Right atrium auricular region (tissue), 2 donors: ENCODE measurements around the gene ATP11A. TPM values are rescaled to one million over a fixed set of nuclear protein-coding genes. Genes with fewer than 3 reads are reported as not detected.
"Not testable (repeated sequence)": the region's sequence is repeated elsewhere in the genome, so short reads cannot be mapped to it uniquely, and the experiment has no call there.

Experiments used
- DNase-seq: peaks from one replicate; pipeline ENCODE4 v3.0.0-alpha.2; 2019; ENCODE audit warnings: low spot score
- H3K27ac ChIP-seq, 2 donors: fragments of 200-600 bp; sonication (generic); 1 replicate in 1 of 2; 2 replicates in 1 of 2; pipeline ENCODE4 v1.5.1; 2016 to 2019
- H3K27me3 ChIP-seq, 2 donors: fragments of 200-600 bp; sonication (generic); one replicate each; pipeline versions ENCODE4 v1.5.1 to v1.6.0; 2017 to 2019
- H3K36me3 ChIP-seq: fragments of 200-600 bp; sonication (generic); one replicate; pipeline ENCODE4 v1.5.1; 2016
- H3K4me1 ChIP-seq, 2 donors: fragments of 200-600 bp; sonication (generic); one replicate each; pipeline versions ENCODE4 v1.5.1 to v1.6.0; 2017 to 2019
- H3K4me3 ChIP-seq, 2 donors: fragments of 200-600 bp; sonication (generic); 1 replicate in 1 of 2; 2 replicates in 1 of 2; pipeline ENCODE4 v1.5.1; 2017 to 2019; ENCODE audit warnings: mild to moderate bottlenecking in 1 of 2, moderate library complexity in 1 of 2
- H3K9me3 ChIP-seq, 2 donors: fragments of 200-600 bp; sonication (generic); one replicate each; pipeline ENCODE4 v1.5.1; 2019
- CTCF ChIP-seq, 2 donors: fragments of 200-600 bp; sonication (generic); IDR thresholded peaks; one replicate each; pipeline ENCODE4 v1.5.1; 2019; ENCODE audit warnings: antibody characterized with exemption in 2 of 2
- total RNA-seq, 2 donors: library from RNA; depleted of rRNA; stranded (reverse); fragments of >200 nt; gene quantifications; one replicate each; pipeline ENCODE4 v1.1.0, GENCODE V29; 2016

The ATP11A gene
- total RNA-seq, 2 donors from 2014 or later: 31.8 to 48.6 TPM

DNA sequence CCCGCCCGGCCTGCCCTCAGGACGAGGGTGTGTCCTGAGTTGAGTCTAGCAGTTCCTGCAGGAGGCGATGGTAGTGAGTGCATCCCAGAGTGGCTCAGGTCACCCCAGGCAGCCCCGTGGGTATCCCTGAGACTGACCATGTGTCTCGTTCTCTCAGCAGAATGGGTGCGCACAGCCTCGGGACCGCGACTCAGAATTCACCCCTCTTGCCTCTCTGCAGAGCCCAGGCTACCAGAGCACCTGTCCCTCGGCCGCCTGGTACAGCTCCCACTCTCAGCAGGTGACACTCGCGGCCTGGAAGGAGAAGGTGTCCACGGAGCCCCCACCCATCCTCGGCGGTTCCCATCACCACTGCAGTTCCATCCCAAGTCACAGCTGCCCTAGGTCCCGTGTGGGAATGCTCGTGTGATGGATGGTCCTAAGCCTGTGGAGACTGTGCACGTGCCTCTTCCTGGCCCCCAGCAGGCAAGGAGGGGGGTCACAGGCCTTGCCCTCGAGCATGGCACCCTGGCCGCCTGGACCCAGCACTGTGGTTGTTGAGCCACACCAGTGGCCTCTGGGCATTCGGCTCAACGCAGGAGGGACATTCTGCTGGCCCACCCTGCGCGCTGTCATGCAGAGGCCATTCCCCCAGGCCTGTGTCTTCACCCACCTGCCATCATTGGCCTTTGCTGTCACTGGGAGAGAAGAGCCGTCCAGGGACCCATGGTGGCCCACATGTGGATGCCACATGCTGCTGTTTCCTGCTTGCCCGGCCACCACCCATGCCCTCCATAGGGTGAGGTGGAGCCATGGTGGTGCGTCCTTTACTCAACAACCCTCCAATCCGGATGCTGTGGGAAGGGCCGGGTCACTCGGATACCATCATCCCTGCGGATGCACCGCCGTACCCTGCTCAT lies 192.1 kb downstream of the ATP11A start:
- H3K27me3 ChIP-seq: no peaks in the 10 kb centered on the region
- H3K36me3 ChIP-seq: peaks cover 54% of the 10 kb centered on the region
- no peaks in the 10 kb centered on the region for H3K9me3 ChIP-seq
- TF ChIP-seq CTCF (IDR thresholded peaks at IDR 0.05): no peak
- H3K27ac ChIP-seq: no peak overlapping the region
- H3K4me1 ChIP-seq: peaks cover 0 to 18% of the 10 kb centered on the region in 2 donors
- H3K4me3 ChIP-seq: no peak overlapping the region
- DNase-seq: no peak

- DNase-seq: no peak
- no peaks in the 10 kb centered on the region for H3K9me3 ChIP-seq
- TF ChIP-seq CTCF (IDR thresholded peaks at IDR 0.05): no peak
- H3K4me1 ChIP-seq: peaks cover 0 to 18% of the 10 kb centered on the region in 2 donors
- no peak overlapping the region for H3K4me3 ChIP-seq
- peaks cover 50% of the 10 kb centered on the region for H3K36me3 ChIP-seq
- no peaks in the 10 kb centered on the region for H3K27me3 ChIP-seq
- H3K27ac ChIP-seq: no peak overlapping the region
Observed at GRCh38 chr13:112882555-112883024, 192.8 kb downstream of the ATP11A start.

DNA sequence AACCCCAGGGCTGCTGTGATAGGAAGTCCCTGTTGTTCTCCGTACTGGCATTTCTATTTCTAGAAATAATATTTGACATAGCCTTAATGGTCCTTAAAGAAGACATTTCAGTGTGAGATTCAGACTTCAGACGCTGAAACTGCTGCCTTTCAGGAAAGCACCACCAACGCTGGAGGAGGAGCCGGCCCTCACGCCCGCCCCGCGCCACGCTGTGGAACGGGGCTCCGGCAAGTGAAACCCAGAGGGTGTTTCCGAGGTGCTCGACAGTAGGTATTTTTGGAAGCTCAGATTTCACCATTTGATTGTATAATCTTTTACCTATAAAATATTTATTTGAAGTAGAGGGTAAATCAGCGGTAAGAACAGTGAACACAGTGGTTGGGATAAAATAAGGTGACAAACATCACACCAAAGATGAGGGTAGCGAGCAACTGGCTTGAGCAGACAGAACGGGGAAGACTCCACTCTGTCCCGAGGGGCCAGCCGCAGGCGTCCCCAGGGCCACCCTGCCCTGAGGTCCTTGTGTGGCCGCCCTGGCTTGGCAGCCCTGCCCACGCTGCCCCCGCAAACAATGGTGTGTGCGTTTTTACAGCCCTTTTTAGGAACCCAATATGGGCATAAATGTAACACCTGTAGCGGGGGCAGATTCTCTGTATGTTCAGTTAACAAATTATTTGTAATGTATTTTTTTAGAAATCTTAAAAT lies 193.6 kb downstream of the ATP11A start:
- Histone ChIP-seq H3K4me3 (no peak overlapping the region), H3K27ac (no peak overlapping the region), H3K27me3 (no peaks in the 10 kb centered on the region), H3K4me1 (peaks cover 0 to 18% of the 10 kb centered on the region in 2 donors), H3K9me3 (no peaks in the 10 kb centered on the region), H3K36me3 (peaks cover 42% of the 10 kb centered on the region)
- no peak for DNase-seq
- TF ChIP-seq CTCF (IDR thresholded peaks at IDR 0.05): no peak

GRCh38 chr13:112884700-112885099 lies 194.9 kb downstream of the ATP11A start:
- not testable (repeated sequence) for H3K27ac ChIP-seq, H3K27me3 ChIP-seq, DNase-seq, H3K9me3 ChIP-seq, H3K4me3 ChIP-seq
- Histone ChIP-seq H3K4me1 (peaks cover 0 to 16% of the 10 kb centered on the region in 2 donors), H3K36me3 (peaks cover 35% of the 10 kb centered on the region)

GRCh38 chr13:112885242-112885781 lies 195.5 kb downstream of the ATP11A start:
- Histone ChIP-seq H3K4me1 (peaks cover 0 to 11% of the 10 kb centered on the region in 2 donors), H3K4me3 (no peak overlapping the region), H3K36me3 (peaks cover 31% of the 10 kb centered on the region), H3K27me3 (no peaks in the 10 kb centered on the region), H3K27ac (no peak overlapping the region), H3K9me3 (no peaks in the 10 kb centered on the region)
- no peak for DNase-seq
- TF ChIP-seq CTCF (IDR thresholded peaks at IDR 0.05): no peak

DNA sequence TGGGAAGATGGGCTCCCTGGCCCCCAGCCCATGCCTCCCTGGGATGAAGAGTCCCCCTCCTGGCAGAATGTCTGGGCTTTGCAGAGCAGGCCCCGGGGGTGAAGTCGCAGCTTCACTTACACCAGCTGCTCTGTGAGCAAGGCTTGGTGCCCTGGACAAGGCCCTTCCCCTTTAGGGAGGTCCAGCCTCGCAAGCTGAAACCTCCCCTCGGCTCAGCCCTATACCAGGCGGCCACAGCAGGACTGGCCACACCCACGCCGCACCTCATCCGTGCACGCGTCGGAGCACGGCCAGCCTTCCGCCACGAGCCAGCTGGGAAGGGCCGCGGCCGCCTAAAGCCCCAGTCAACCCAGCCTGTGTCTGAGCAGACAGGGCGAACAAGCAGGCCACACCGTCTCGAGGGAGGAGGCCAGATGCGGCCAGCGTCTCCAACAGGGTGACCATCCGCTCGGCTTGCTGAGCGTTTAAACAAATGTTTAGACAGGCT lies 196.0 kb downstream of the ATP11A start:
- TF ChIP-seq CTCF (IDR thresholded peaks at IDR 0.05): no peak
- peaks cover 26% of the 10 kb centered on the region for H3K36me3 ChIP-seq
- no peaks in the 10 kb centered on the region for H3K27me3 ChIP-seq
- H3K4me3 ChIP-seq: peak overlapping the region in 1 of 2 donors; percentile 25
- H3K9me3 ChIP-seq: no peaks in the 10 kb centered on the region
- H3K27ac ChIP-seq: no peak overlapping the region
- DNase-seq: peak; percentile 74
- peaks cover 0 to 11% of the 10 kb centered on the region in 2 donors for H3K4me1 ChIP-seq
